ENCODE measurements around the gene PAM.

The PAM gene

DNA sequence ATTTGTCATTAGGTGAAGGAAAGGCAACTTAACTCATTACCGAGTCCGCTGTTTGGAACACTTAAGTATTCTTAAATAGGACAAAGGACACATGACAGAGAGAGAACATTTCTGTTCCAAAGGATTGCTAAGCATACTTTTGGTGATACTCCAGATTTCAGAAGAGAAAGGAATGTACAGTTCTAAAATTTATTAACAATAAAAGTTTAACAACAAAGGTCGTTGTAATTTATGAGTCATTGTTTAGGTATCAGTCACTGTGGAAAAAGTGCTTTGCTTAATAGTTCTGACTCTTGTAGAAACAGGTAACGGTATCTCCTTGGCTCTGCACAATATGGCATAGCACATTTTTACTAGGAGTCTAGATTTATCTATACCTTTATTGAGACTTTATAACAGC is 36.3 kb upstream of the PAM start:
- DNase-seq (ENCODE audit: extremely low read depth, low read depth) = no peak
- H3K4me3 ChIP-seq (replicated peaks; ENCODE audit: low read depth, low read length) = no peak overlapping the region

DNA sequence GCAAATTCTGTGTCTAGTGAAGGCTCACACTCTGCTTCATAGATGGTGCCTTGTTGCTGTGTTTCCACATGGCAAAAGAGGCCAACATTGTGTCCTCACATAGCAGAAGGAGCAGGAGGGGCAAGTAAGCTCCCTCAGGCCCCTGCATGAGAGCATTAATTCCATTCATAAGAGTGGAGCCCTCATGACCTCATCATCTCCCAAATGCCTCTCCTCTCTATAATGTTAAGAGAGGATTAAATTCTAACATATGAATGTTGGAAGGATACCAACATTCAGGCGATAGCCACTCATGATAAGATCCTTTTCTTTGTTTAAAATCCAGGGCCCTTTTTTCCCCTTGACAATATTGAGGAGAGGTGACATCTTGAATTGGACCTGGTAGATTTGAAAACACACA is 35.2 kb upstream of the PAM start:
- H3K4me3 ChIP-seq (replicated peaks; ENCODE audit: low read depth, low read length) = no peak overlapping the region
- TF ChIP-seq, protein P1, sequence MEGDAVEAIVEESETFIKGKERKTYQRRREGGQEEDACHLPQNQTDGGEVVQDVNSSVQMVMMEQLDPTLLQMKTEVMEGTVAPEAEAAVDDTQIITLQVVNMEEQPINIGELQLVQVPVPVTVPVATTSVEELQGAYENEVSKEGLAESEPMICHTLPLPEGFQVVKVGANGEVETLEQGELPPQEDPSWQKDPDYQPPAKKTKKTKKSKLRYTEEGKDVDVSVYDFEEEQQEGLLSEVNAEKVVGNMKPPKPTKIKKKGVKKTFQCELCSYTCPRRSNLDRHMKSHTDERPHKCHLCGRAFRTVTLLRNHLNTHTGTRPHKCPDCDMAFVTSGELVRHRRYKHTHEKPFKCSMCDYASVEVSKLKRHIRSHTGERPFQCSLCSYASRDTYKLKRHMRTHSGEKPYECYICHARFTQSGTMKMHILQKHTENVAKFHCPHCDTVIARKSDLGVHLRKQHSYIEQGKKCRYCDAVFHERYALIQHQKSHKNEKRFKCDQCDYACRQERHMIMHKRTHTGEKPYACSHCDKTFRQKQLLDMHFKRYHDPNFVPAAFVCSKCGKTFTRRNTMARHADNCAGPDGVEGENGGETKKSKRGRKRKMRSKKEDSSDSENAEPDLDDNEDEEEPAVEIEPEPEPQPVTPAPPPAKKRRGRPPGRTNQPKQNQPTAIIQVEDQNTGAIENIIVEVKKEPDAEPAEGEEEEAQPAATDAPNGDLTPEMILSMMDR (IDR thresholded peaks at IDR 0.05; ENCODE audit: low read depth, low read length, missing control alignments) = no peak
- DNase-seq (ENCODE audit: extremely low read depth, low read depth) = no peak

More for the DNA sequence above, 36.3 kb upstream of the PAM start:
- TF ChIP-seq, protein P1 (IDR thresholded peaks at IDR 0.05; ENCODE audit: low read depth, low read length, missing control alignments) = no peak

DNA sequence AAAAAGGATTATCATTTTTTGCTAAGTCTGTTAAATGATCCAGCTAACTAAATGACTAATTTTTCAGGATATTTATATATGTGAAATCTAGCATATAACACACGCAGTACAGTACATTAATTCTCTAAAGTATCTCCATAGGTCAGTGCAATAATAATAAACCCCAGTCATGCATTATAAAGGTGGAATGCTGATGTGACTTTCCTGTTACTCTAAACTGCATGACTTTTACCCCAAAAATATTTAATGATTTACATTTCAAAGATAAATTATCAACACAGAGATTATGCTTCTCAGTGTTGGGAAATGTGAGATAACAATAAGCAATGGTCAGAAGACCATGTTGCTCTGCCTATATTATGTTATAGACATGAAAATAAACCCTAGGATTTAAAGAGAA is 34.1 kb upstream of the PAM start:
- H3K4me3 ChIP-seq (replicated peaks; ENCODE audit: low read depth, low read length) = no peak overlapping the region
- DNase-seq (ENCODE audit: extremely low read depth, low read depth) = no peak
- TF ChIP-seq, protein P1 (IDR thresholded peaks at IDR 0.05; ENCODE audit: low read depth, low read length, missing control alignments) = no peak

DNA sequence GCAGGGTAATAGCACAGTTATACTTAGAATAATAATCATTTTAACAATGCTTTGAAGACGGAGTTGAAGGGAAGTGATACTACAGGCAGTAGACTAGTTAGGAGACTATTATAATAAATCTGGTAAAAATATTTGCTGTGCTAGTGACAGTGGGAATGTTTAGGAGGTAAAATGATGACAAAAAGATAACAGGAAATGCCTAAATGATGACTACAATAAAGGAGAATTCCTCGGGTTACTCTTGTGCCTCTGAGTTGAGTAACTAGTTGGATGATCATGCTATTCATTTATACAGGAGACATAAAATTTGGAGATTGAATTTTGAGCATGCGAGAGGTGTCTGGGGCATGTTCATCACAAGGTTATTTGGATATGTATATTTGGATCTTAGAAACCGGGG is 32.2 kb upstream of the PAM start:
- DNase-seq (ENCODE audit: extremely low read depth, low read depth) = no peak
- TF ChIP-seq, protein P1 (IDR thresholded peaks at IDR 0.05; ENCODE audit: low read depth, low read length, missing control alignments) = no peak

DNA sequence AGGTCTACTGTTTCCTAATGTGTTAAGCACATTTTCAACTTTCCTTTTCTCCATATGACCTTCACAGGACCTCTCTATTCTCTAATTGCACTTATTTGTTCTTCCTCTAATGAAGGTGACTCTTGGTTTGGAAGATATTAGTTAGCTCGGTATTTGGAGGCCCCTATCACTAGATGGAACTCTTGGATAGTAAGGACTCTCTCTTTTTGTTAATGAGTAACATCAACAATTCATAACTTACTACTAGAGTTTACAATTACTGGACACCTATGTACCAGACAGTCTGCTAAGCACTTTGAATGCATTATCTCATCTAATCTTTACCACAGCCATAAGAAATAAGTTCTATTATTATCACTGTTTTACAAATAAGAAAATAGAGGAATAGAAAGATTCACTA is 23.4 kb upstream of the PAM start:
- DNase-seq (ENCODE audit: extremely low read depth, low read depth) = no peak
- no peak overlapping the region for H3K4me3 ChIP-seq (replicated peaks; ENCODE audit: low read depth, low read length)
- TF ChIP-seq, protein P1 (IDR thresholded peaks at IDR 0.05; ENCODE audit: low read depth, low read length, missing control alignments) = no peak

More for the DNA sequence above, 32.2 kb upstream of the PAM start:
- H3K4me3 ChIP-seq (replicated peaks; ENCODE audit: low read depth, low read length) = no peak overlapping the region

DNA sequence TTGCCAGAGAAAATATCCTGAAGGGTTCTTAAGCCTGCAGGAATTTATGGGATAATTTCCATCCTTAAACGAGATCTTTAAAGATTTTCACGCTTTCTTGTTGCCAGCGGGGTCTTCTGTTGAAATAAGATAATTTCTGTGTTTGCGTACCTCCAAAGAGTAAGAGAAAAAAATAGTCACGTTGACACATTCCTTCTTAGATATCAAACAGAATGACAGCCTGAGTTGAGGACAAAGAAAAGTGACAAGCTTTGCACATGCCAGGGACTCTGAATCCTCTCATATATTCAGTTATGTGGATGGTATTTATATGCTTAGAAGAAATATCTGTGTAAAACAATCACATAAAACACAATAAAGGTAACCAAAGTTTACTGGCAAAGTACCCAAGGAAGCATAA is 21.6 kb upstream of the PAM start:
- no peak overlapping the region for H3K4me3 ChIP-seq (replicated peaks; ENCODE audit: low read depth, low read length)
- no peak for DNase-seq (ENCODE audit: extremely low read depth, low read depth)
- TF ChIP-seq, protein P1 (IDR thresholded peaks at IDR 0.05; ENCODE audit: low read depth, low read length, missing control alignments) = no peak

DNA sequence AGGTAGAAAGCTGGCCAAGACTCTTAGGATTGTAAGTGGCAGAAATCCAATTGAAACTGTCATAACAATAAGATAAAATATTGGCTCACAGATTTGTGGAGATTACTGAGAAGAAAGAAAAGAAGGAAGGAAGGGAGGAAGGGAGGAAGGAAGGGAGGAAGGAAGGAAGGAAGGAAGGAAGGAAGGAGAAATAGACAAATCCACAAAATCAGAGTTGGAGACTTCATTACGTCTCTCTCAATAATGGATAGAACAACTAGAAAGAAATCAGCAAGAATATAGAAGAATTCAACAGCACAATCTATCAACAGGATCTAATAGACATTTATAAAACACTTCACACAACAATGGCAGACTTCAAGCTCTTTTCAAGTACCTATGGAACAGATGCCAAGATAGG is 17.9 kb upstream of the PAM start:
- no peak for DNase-seq (ENCODE audit: extremely low read depth, low read depth)
- TF ChIP-seq, protein P1 (IDR thresholded peaks at IDR 0.05; ENCODE audit: low read depth, low read length, missing control alignments) = no peak
- H3K4me3 ChIP-seq (replicated peaks; ENCODE audit: low read depth, low read length) = no peak overlapping the region
